IPS DF 6.9 (cell line): Measurements from ENCODE around the gene BCR.

Experiments
- DNase-seq: peaks from one replicate; pipeline ENCODE4 v3.0.0-alpha.2; 2013; ENCODE audit warnings: low read depth, low spot score
- H3K27ac ChIP-seq: one replicate; pipeline ENCODE4 v1.5.1; 2013; ENCODE audit warnings: low read length, control low read depth
- H3K27me3 ChIP-seq: 2 replicates; pipeline ENCODE4 v1.6.1; 2013; ENCODE audit warnings: mild to moderate bottlenecking, low read length; ENCODE audit not compliant: control insufficient read depth, insufficient read depth
- H3K36me3 ChIP-seq: 2 replicates; pipeline ENCODE4 v1.6.1; 2013; ENCODE audit warnings: low read length; ENCODE audit not compliant: control insufficient read depth, insufficient read depth
- H3K4me1 ChIP-seq: 2 replicates; pipeline ENCODE4 v1.6.1; 2013; ENCODE audit warnings: low read length; ENCODE audit not compliant: control insufficient read depth, insufficient read depth
- H3K4me3 ChIP-seq: 2 replicates; pipeline ENCODE4 v1.5.1; 2013; ENCODE audit warnings: mild to moderate bottlenecking, low read length
- H3K9me3 ChIP-seq: 2 replicates; pipeline ENCODE4 v1.6.1; 2013; ENCODE audit warnings: low read length, inconsistent platforms; ENCODE audit not compliant: control insufficient read depth, insufficient read depth
- WGBS: extraction: QIAGEN DNeasy Blood & Tissue Kit; methylation state at CpG from one replicate; pipeline ENCODE4 v1.1.7; 2013; ENCODE audit warnings: mixed read lengths, missing lambda C conversion rate; ENCODE audit not compliant: insufficient read length, insufficient coverage; 5-methylcytosine and 5-hydroxymethylcytosine counted together

Gene BCR

DNA sequence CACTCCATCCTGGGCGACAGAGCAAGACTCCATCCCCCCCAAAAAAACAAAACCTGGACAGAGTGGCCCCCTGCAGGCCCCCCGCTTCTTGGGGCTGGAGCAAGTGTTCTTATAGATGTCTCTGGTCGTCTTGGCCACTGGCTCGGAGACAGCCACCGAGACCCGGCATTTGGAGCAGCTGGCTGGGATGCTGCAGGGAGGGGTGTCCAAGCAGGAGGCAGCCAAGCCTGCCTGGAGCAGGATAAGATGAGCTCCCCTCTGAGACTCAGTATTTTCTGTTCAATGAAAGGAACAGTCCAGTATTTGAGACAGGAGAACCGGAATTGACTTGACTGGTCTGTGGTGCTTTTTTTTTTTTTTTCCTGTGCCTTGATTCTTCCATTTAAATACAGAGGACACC, 44.5 kb downstream of the BCR start:
- Histone ChIP-seq H3K4me1 (peaks cover 20% of the 10 kb centered on the region), H3K27me3 (no peaks in the 10 kb centered on the region)
- WGBS, result no CpG with 5 or more reads among the region's 7 CpGs

DNA sequence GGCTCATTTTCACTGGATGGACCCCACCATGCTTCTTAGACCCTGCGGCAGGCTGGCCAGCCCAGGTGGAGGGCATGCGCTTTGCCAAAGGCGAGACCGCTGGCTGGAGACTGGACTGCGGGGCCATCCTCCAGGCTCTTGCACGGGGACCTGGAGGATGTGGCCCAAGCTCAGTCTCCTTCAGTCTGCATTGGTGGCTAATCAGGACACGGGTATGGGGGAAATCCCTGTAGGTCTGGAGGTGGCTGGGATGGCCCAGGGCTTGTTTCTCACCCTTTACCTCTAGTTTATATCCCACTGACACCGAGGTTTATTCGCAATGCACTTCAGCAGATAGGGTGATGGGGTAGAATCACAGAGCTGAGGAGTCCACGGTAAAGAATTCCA, 45.0 kb downstream of the BCR start:
- H3K27ac ChIP-seq, result no peak overlapping the region
- H3K9me3 ChIP-seq, result no peaks in the 10 kb centered on the region
- no peaks in the 10 kb centered on the region for H3K27me3 ChIP-seq
- peaks cover 20% of the 10 kb centered on the region for H3K4me1 ChIP-seq
- no peak overlapping the region for H3K4me3 ChIP-seq
- no CpG with 5 or more reads among the region's 10 CpGs for WGBS
- H3K36me3 ChIP-seq, result no peaks in the 10 kb centered on the region
- no peak for DNase-seq

More for the DNA sequence above, 44.5 kb downstream of the BCR start:
- Histone ChIP-seq H3K27ac (no peak overlapping the region), H3K4me3 (no peak overlapping the region), H3K36me3 (no peaks in the 10 kb centered on the region), H3K9me3 (no peaks in the 10 kb centered on the region)
- no peak for DNase-seq

DNA sequence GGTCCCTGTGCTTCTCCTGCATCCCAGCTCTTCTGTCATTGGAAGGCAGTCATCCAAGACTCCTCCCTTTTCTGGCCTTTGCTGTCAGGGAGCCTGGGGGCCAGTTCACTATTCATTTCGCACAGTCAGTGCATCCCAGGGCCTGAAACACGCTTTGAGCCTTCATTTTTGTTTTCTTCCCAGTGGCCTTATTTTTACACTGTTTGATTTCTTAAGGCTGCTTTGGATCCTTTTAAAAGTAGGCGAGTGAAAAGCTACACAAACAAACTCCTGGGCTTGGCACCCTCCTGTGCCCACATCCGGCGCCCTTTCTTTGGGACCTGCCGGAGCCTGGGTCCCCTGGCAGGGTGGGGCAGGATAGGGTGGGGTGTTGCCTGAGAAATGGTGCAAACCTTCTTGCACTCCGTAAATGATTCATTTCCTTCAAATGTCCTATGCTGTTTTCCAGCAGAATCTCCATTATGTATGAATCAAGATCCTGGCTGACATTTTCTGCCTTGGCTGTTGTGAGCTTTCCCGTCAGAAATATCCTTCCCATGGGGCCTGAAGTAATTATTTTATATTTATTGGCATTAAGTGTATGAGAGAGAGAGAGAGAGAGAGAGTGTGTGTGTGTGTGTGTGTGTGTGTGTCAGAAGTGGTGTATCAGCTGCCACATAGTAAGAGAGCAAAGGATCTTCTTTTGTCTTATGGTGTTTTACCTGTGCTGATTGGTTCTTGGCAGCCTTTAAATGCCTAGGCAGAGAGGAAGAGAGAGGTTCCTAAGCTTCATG, 45.6 kb downstream of the BCR start:
- Histone ChIP-seq H3K4me1 (peaks cover 22% of the 10 kb centered on the region), H3K4me3 (no peak overlapping the region)

DNA sequence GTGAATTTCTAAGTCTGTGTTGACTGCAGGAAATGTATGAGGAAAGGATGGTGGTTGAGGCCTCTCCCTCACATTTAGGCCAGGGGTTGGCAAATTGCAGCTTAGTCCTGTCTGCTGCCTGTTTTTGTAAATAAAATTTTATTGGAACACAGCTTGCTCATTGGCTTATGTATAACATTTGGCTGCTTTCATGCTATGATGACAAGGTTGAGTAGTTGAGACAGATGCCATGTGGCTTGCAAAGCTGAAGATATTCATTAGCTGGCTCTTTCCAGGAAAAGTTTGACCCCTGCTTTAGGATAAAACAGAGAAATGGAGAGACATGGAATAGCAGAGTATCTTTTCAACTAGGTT, 46.2 kb downstream of the BCR start:
- H3K27me3 ChIP-seq, result no peaks in the 10 kb centered on the region
- no peak for DNase-seq
- H3K9me3 ChIP-seq, result no peaks in the 10 kb centered on the region
- peaks cover 23% of the 10 kb centered on the region for H3K4me1 ChIP-seq
- no peak overlapping the region for H3K4me3 ChIP-seq
- no peaks in the 10 kb centered on the region for H3K36me3 ChIP-seq
- H3K27ac ChIP-seq, result no peak overlapping the region

More for the DNA sequence above, 45.6 kb downstream of the BCR start:
- Histone ChIP-seq H3K27me3 (no peaks in the 10 kb centered on the region), H3K9me3 (no peaks in the 10 kb centered on the region), H3K27ac (no peak overlapping the region), H3K36me3 (no peaks in the 10 kb centered on the region)
- whole genome bisulfite sequencing, result no CpG with 5 or more reads among the region's 8 CpGs
- DNase-seq, result no peak

DNA sequence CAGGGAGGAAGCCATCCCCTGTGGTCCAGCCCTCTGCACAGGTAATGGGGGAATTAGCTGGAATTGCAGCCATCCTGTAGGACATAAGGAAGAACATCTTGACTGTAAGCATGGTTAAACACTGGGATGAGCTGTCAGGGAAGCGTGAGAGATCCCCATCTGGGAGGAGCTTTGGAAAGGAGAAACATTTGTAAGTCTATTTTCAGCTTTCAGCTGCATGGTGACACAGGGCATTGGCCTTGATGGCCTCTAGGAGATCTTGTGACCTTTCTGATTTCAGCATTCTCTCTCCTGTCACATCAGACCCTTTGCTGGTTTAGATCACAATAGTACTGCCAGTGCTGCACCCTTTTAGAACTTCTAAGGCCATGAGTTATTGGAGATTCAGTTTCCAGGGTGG, 47.1 kb downstream of the BCR start:
- Histone ChIP-seq H3K9me3 (no peaks in the 10 kb centered on the region), H3K4me3 (no peak overlapping the region), H3K36me3 (no peaks in the 10 kb centered on the region), H3K27ac (no peak overlapping the region), H3K27me3 (no peaks in the 10 kb centered on the region), H3K4me1 (peaks cover 24% of the 10 kb centered on the region)
- WGBS, result no CpG with 5 or more reads among the region's 1 CpG
- no peak for DNase-seq

DNA sequence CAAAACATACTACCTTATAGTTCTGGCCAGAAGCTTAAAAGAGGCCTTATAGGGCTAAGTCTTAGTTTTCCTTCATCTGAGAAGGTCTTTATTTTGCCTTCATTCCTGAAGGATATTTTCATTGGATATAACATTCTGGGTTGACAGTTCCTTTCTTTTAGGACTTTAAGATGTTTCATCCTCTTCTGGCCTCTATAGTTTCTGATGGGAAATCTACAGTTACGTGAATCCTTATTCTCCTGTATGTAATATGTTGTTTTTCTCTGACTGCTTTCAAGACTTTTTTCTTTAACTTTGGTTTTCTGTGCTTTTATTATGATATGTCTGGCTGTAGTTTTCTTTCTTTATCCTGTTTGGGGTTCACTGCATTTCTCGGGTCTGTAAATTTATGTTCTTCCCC, 48.2 kb downstream of the BCR start:
- WGBS, result no CpG with 5 or more reads among the region's 2 CpGs
- no peaks in the 10 kb centered on the region for H3K9me3 ChIP-seq
- no peaks in the 10 kb centered on the region for H3K27me3 ChIP-seq
- no peaks in the 10 kb centered on the region for H3K36me3 ChIP-seq
- peaks cover 18% of the 10 kb centered on the region for H3K4me1 ChIP-seq
- H3K27ac ChIP-seq, result no peak overlapping the region
- H3K4me3 ChIP-seq, result no peak overlapping the region
- DNase-seq, result no peak

DNA sequence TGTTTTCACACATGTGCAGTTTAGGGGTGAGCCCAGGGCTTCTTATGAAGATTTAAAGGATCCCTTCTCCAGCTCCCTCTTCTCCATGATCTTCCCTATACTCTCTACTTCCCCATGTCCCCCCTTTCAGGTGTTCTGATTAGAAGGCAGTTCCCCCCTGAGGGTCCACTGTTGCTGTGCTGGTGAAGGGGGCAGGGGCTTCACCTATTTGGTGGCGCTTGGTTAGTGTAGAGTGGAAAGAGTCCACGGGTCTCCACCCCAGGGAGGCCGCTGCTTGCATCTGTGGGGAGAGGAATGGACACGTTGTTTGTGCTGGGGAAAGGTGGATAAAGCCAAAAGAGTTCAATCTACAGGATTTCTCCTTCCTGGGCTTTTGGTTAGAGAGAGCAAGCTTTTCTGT, 49.3 kb downstream of the BCR start:
- Histone ChIP-seq H3K9me3 (no peaks in the 10 kb centered on the region), H3K27me3 (no peaks in the 10 kb centered on the region), H3K27ac (no peak overlapping the region), H3K4me1 (peaks cover 16% of the 10 kb centered on the region), H3K36me3 (no peaks in the 10 kb centered on the region), H3K4me3 (no peak overlapping the region)
- WGBS, result no CpG with 5 or more reads among the region's 4 CpGs
- no peak for DNase-seq

DNA sequence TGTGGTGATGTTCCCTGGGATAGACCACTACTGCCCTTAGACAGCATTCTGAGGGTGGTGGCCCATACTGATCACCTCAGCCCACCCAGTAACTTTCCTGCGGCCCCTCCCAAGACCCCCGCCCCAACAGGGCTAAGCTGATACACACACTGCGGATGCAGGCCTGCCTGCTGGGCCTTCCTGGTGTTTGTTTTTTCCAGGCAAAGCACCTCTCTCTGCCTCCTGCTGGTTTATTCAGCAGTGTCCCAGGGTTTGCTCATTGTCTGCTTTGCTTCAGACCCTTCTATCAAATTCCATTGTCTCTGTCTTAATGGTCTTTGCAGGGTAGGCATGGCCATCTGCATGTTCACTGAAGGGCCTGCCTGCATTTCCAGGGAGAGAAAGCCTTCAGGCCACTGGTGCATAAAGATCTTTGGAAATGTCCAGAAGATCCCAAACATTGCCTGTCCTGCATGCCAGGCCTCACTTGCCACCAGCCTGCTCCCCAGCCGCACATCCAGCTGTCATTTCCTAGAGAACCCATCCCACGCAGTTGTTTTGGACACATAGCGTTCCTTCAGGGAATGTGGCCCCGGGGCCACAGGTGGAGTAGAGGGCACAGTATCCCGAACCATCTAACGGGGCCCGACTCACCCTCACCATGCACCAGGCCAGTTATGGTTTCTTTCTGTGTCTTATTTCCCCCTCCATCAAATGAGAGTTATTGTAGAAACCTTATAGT, 50.2 kb downstream of the BCR start:
- peak overlapping the region; percentile 76 for H3K27ac ChIP-seq
- no peaks in the 10 kb centered on the region for H3K27me3 ChIP-seq
- H3K4me1 ChIP-seq, result peaks cover 12% of the 10 kb centered on the region
- no CpG with 5 or more reads among the region's 10 CpGs for WGBS
- no peaks in the 10 kb centered on the region for H3K36me3 ChIP-seq
- no peak overlapping the region for H3K4me3 ChIP-seq
- H3K9me3 ChIP-seq, result no peaks in the 10 kb centered on the region
- DNase-seq, result no peak

DNA sequence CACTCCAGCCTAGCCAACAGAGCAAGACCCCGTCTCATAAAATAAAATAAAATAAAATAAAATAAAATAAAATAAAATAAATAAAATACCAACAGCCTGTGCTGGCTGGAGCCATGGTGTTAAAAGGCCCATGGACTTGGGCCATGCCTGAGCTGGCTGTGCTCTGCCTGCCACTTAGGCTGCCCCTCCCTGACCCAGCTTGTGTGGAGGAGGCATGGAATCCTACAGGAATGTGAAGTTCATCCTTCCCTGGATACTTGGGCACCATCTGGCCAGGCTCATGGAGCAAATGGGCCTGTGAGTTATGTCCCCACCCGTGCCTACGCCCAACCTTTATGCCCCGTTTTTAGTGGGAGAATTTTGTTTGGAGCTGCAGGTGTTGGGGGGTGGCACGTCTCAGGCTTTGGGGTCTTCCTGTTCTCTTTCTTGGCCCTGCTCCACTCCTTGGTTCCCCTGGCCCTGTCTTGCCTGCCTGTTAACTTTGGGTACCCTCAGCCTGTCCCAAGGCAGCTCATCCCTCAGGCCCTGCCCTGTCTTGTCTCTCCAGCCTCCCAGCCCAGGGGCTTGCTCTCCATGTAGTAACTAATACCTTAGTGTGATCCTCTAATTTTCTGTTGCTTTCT, 51.3 kb downstream of the BCR start:
- no peaks in the 10 kb centered on the region for H3K27me3 ChIP-seq
- WGBS, result no CpG with 5 or more reads among the region's 5 CpGs
- no peaks in the 10 kb centered on the region for H3K9me3 ChIP-seq
- DNase-seq, result no peak
- no peak overlapping the region for H3K27ac ChIP-seq
- no peaks in the 10 kb centered on the region for H3K36me3 ChIP-seq
- peaks cover 13% of the 10 kb centered on the region for H3K4me1 ChIP-seq
- H3K4me3 ChIP-seq, result no peak overlapping the region

DNA sequence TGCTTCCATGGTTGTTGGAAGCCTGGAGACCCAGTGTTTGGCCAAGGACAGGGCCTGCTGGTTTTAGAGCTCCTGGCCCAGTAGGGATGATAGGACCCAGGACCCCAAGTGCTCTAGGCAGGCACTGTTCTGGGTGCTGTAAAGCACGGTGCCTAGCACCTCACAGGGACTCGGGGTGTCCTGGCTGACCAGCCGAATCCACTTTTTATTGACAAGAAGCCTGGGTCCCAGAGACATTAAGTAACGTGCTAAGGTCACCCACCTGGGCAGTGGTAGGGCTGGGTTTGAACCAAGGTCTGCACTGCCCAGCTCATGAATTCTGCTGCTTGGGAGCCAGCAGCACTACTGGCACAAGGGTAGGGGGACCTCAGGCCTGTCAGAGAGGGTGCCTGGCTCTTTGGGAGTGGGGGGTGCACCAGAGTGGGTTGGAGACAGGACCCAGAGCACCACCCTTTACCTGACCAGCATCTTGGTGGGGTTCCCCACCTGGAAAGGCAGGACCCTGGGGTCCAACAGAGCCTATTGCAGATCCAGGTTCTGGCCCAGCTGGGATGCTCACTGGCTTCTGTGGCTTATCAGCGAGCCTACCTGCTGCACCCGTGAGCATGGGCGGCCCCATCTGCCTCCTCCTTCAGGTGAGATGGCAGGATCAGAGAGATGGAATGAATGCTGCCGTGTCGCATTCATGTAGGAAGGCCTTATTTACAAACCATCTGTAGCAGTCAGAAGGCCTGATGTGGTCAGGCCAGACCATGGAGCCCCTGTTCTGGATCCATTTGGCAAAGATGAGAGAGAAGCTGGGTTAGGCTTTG, 52.0 kb downstream of the BCR start:
- Histone ChIP-seq H3K27me3 (no peaks in the 10 kb centered on the region), H3K27ac (no peak overlapping the region), H3K4me3 (no peak overlapping the region), H3K9me3 (no peaks in the 10 kb centered on the region), H3K36me3 (no peaks in the 10 kb centered on the region), H3K4me1 (peaks cover 17% of the 10 kb centered on the region)
- no peak for DNase-seq
- WGBS, result no CpG with 5 or more reads among the region's 9 CpGs
